OCI-LY3 (cell line): ENCODE results near the gene ANXA1.

ENCODE experiments used
- H2AFZ ChIP-seq: fragments of 200-600, 300-600 bp; shearing (Covaris generic); 2 replicates; pipeline ENCODE4 v1.6.0; 2014; ENCODE audit warnings: antibody characterized with exemption, low read depth, low read length
- H3K27ac ChIP-seq: fragments of 200-600, 300-600 bp; sonication (generic); 2 replicates; pipeline ENCODE4 v1.5.1; 2014; ENCODE audit warnings: mild to moderate bottlenecking, low read length, moderate library complexity, mixed read lengths
- H3K27me3 ChIP-seq: fragments of 200-600, 300-600 bp; sonication (generic); 2 replicates; pipeline ENCODE4 v1.6.1; 2014; ENCODE audit warnings: low read depth, low read length, mixed read lengths
- H3K36me3 ChIP-seq: fragments of 200-600, 300-600 bp; sonication (generic); replicated peaks from 2 replicates; pipeline ENCODE3; 2014; ENCODE audit warnings: low read depth, low read length, mixed read lengths
- H3K4me1 ChIP-seq: fragments of 300-600, 200-600 bp; sonication (generic); 2 replicates; pipeline ENCODE4 v1.6.1; 2014; ENCODE audit warnings: low read length, mixed read lengths
- H3K4me2 ChIP-seq: fragments of 200-600, 300-600 bp; sonication (generic); 2 replicates; pipeline ENCODE4 v1.6.1; 2014; ENCODE audit warnings: low read length, mixed read lengths
- H3K4me3 ChIP-seq: fragments of 300-600, 200-600 bp; sonication (generic); 2 replicates; pipeline ENCODE4 v1.5.1; 2014; ENCODE audit warnings: antibody characterized with exemption, mild to moderate bottlenecking, low read length, moderate library complexity
- H3K79me2 ChIP-seq: fragments of 300-600, 200-600 bp; shearing (Covaris generic); 2 replicates; pipeline ENCODE4 v1.6.1; 2014; ENCODE audit warnings: mild to moderate bottlenecking, low read length, mixed read lengths
- H3K9ac ChIP-seq: fragments of 300-600, 200-600 bp; shearing (Covaris generic); 2 replicates; pipeline ENCODE4 v1.6.0; 2014; ENCODE audit warnings: mild to moderate bottlenecking, low read length, moderate library complexity
- H3K9me3 ChIP-seq: fragments of 200-600, 300-600 bp; shearing (Covaris generic); 2 replicates; pipeline ENCODE4 v1.6.1; 2014; ENCODE audit warnings: low read length, mixed read lengths; ENCODE audit not compliant: insufficient read depth
- H4K20me1 ChIP-seq: fragments of 200-600, 300-600 bp; sonication (generic); 2 replicates; pipeline ENCODE4 v1.6.1; 2016; ENCODE audit warnings: low read length, mixed read lengths; ENCODE audit not compliant: insufficient read depth
- CTCF ChIP-seq: fragments of 200-600, 300-600 bp; sonication (generic); IDR thresholded peaks from 2 replicates; pipeline ENCODE4 v1.5.1; 2014; ENCODE audit warnings: antibody characterized with exemption, low read length, low read depth
- EZH2phosphoT487 ChIP-seq: fragments of 200-600 bp; shearing (Covaris generic); IDR thresholded peaks from 2 replicates; pipeline ENCODE4 v1.6.1; 2018; ENCODE audit warnings: antibody characterized with exemption, mixed run types, low read depth

The ANXA1 gene

GRCh38 chr9:73116880-73117279 lies 34.8 kb upstream of the ANXA1 start:
- Histone ChIP-seq H3K27ac (no peak overlapping the region), H3K79me2 (no peaks in the 10 kb centered on the region), H3K27me3 (no peaks in the 10 kb centered on the region), H3K9ac (no peak overlapping the region), H3K9me3 (no peaks in the 10 kb centered on the region), H3K36me3 (no peaks in the 10 kb centered on the region), H3K4me3 (no peak overlapping the region), H3K4me2 (no peak overlapping the region), H2AFZ (no peak overlapping the region), H4K20me1 (no peaks in the 10 kb centered on the region), H3K4me1 (peaks cover 10% of the 10 kb centered on the region)
- TF ChIP-seq EZH2phosphoT487, result no peak
- no peak for TF ChIP-seq CTCF

- Histone ChIP-seq H3K4me1 (peaks cover 10% of the 10 kb centered on the region), H3K27me3 (no peaks in the 10 kb centered on the region), H4K20me1 (no peaks in the 10 kb centered on the region), H3K9ac (no peak overlapping the region), H2AFZ (no peak overlapping the region), H3K79me2 (no peaks in the 10 kb centered on the region), H3K4me2 (no peak overlapping the region), H3K9me3 (no peaks in the 10 kb centered on the region), H3K4me3 (no peak overlapping the region), H3K36me3 (no peaks in the 10 kb centered on the region), H3K27ac (no peak overlapping the region)
- no peak for TF ChIP-seq EZH2phosphoT487
- no peak for TF ChIP-seq CTCF
Observed at GRCh38 chr9:73118286-73118685, 33.4 kb upstream of the ANXA1 start.

- H3K4me1 ChIP-seq, result peaks cover 10% of the 10 kb centered on the region
- H3K4me2 ChIP-seq, result no peak overlapping the region
- no peak overlapping the region for H3K4me3 ChIP-seq
- H3K36me3 ChIP-seq, result no peaks in the 10 kb centered on the region
- no peak for TF ChIP-seq EZH2phosphoT487
- TF ChIP-seq CTCF, result no peak
- no peak overlapping the region for H3K27ac ChIP-seq
- H2AFZ ChIP-seq, result no peak overlapping the region
- H3K9ac ChIP-seq, result no peak overlapping the region
- H3K9me3 ChIP-seq, result no peaks in the 10 kb centered on the region
- no peaks in the 10 kb centered on the region for H3K79me2 ChIP-seq
- no peaks in the 10 kb centered on the region for H4K20me1 ChIP-seq
- H3K27me3 ChIP-seq, result no peaks in the 10 kb centered on the region
Observed at GRCh38 chr9:73118898-73119554, 32.6 kb upstream of the ANXA1 start.

GRCh38 chr9:73121375-73121935 lies 30.2 kb upstream of the ANXA1 start:
- H3K9ac ChIP-seq, result no peak overlapping the region
- no peaks in the 10 kb centered on the region for H3K79me2 ChIP-seq
- no peak overlapping the region for H3K27ac ChIP-seq
- H4K20me1 ChIP-seq, result no peaks in the 10 kb centered on the region
- H3K4me3 ChIP-seq, result no peak overlapping the region
- no peaks in the 10 kb centered on the region for H3K9me3 ChIP-seq
- H2AFZ ChIP-seq, result no peak overlapping the region
- peaks cover under 1% of the 10 kb centered on the region for H3K4me1 ChIP-seq
- H3K4me2 ChIP-seq, result no peak overlapping the region
- TF ChIP-seq EZH2phosphoT487 (no peak), CTCF (no peak)
- no peaks in the 10 kb centered on the region for H3K36me3 ChIP-seq
- H3K27me3 ChIP-seq, result no peaks in the 10 kb centered on the region
